OCI-LY1 (cell line): Measurements from ENCODE around the gene OLFM2.

ENCODE experiments used
- H2AFZ ChIP-seq: fragments of 200-600 bp; sonication (generic), shearing (Covaris generic); 2 replicates; pipeline ENCODE4 v1.6.0; 2014; ENCODE audit warnings: antibody characterized with exemption, mild to moderate bottlenecking, low read length
- H3F3A ChIP-seq: fragments of 200-600 bp; sonication (generic), shearing (Covaris generic); 2 replicates; pipeline ENCODE4 v1.6.0; 2014; ENCODE audit warnings: mild to moderate bottlenecking, antibody characterized with exemption, low read length, moderate library complexity; ENCODE audit not compliant: insufficient read depth
- H3K27ac ChIP-seq: fragments of 200-600 bp; sonication (generic); 2 replicates; pipeline ENCODE4 v1.5.1; 2014; ENCODE audit warnings: low read length, mixed run types, mild to moderate bottlenecking, low read depth; ENCODE audit not compliant: poor library complexity, severe bottlenecking
- H3K27me3 ChIP-seq: fragments of 200-600 bp; sonication (generic); 2 replicates; pipeline ENCODE4 v1.6.0; 2014; ENCODE audit warnings: antibody characterized with exemption, mild to moderate bottlenecking, low read length, moderate library complexity; ENCODE audit not compliant: insufficient read depth
- H3K36me3 ChIP-seq: fragments of 200-600 bp; sonication (generic); 2 replicates; pipeline ENCODE4 v1.6.1; 2014; ENCODE audit warnings: mild to moderate bottlenecking, antibody characterized with exemption, low read length, moderate library complexity, mixed read lengths; ENCODE audit not compliant: insufficient read depth
- H3K4me1 ChIP-seq: fragments of 200-600 bp; sonication (generic); 2 replicates; pipeline ENCODE4 v1.5.1; 2014; ENCODE audit warnings: mild to moderate bottlenecking, low read length, moderate library complexity; ENCODE audit not compliant: insufficient read depth, severe bottlenecking
- H3K4me2 ChIP-seq: fragments of 200-600 bp; sonication (generic), shearing (Covaris generic); 2 replicates; pipeline ENCODE4 v1.6.1; 2014; ENCODE audit warnings: low read length
- H3K4me3 ChIP-seq: fragments of 200-600 bp; sonication (generic); 2 replicates; pipeline ENCODE4 v1.5.1; 2014; ENCODE audit warnings: low read length, low read depth, mild to moderate bottlenecking, mixed read lengths; ENCODE audit not compliant: poor library complexity, severe bottlenecking
- H3K79me2 ChIP-seq: fragments of 200-600 bp; shearing (Covaris generic); 2 replicates; pipeline ENCODE4 v1.6.1; 2016; ENCODE audit warnings: mixed run types, low read length, mixed read lengths; ENCODE audit not compliant: insufficient read depth
- H3K9ac ChIP-seq: fragments of 200-600 bp; sonication (generic), shearing (Covaris generic); 2 replicates; pipeline ENCODE4 v1.6.1; 2014; ENCODE audit warnings: mild to moderate bottlenecking, low read length, mixed read lengths
- H3K9me2 ChIP-seq: fragments of 200-600 bp; sonication (generic), shearing (Covaris generic); 2 replicates; pipeline ENCODE4 v1.6.1; 2014; ENCODE audit warnings: low read depth, mild to moderate bottlenecking, low read length, mixed read lengths
- H3K9me3 ChIP-seq: fragments of 200-600 bp; shearing (Covaris generic); 2 replicates; pipeline ENCODE4 v1.6.1; 2014; ENCODE audit warnings: low read length, mixed read lengths
- H4K20me1 ChIP-seq: fragments of 200-600 bp; sonication (generic), shearing (Covaris generic); 2 replicates; pipeline ENCODE4 v1.6.0; 2016; ENCODE audit warnings: mild to moderate bottlenecking, low read length; ENCODE audit not compliant: insufficient read depth
- CTCF ChIP-seq: fragments of 200-600 bp; sonication (generic), shearing (Covaris generic); IDR thresholded peaks from 2 replicates; pipeline ENCODE4 v1.5.1; 2017; ENCODE audit warnings: mild to moderate bottlenecking, antibody characterized with exemption, low read length, moderate library complexity, mixed read lengths
- EZH2 ChIP-seq: fragments of 200-600 bp; sonication (generic), shearing (Covaris generic); IDR thresholded peaks from 2 replicates; pipeline ENCODE4 v1.8.0; 2017; ENCODE audit warnings: borderline replicate concordance, mixed run types, mild to moderate bottlenecking, antibody characterized with exemption, low read length, moderate library complexity, mixed read lengths

OLFM2 gene

GRCh38 chr19:9883231-9883758, 53.0 kb downstream of the OLFM2 start:
- Histone ChIP-seq H3F3A (no peaks in the 10 kb centered on the region), H3K27ac (no peak overlapping the region), H3K27me3 (peaks cover 5% of the 10 kb centered on the region; the same call in 1 of the 2 replicates), H3K79me2 (no peaks in the 10 kb centered on the region), H3K9me2 (no peaks in the 10 kb centered on the region), H3K4me1 (no peaks in the 10 kb centered on the region), H3K36me3 (no peaks in the 10 kb centered on the region), H3K4me2 (no peak overlapping the region), H3K9ac (no peak overlapping the region), H3K4me3 (no peak overlapping the region), H3K9me3 (no peaks in the 10 kb centered on the region), H2AFZ (no peak overlapping the region), H4K20me1 (no peaks in the 10 kb centered on the region)
- TF ChIP-seq CTCF: no peak
- TF ChIP-seq EZH2: no peak

GRCh38 chr19:9881720-9882119, 54.6 kb downstream of the OLFM2 start:
- no peak overlapping the region for H3K27ac ChIP-seq
- TF ChIP-seq EZH2 (no peak), CTCF (no peak)
- no peak overlapping the region for H3K4me2 ChIP-seq

GRCh38 chr19:9878511-9879196, 57.7 kb downstream of the OLFM2 start:
- H3F3A ChIP-seq: no peaks in the 10 kb centered on the region
- H3K9me2 ChIP-seq: no peaks in the 10 kb centered on the region
- H3K4me2 ChIP-seq: no peak overlapping the region
- no peak for TF ChIP-seq EZH2
- TF ChIP-seq CTCF: no peak
- H2AFZ ChIP-seq: no peak overlapping the region
- no peaks in the 10 kb centered on the region for H3K36me3 ChIP-seq
- H3K9me3 ChIP-seq: no peaks in the 10 kb centered on the region
- H3K9ac ChIP-seq: no peak overlapping the region
- no peaks in the 10 kb centered on the region for H4K20me1 ChIP-seq
- H3K4me3 ChIP-seq: no peak overlapping the region
- no peaks in the 10 kb centered on the region for H3K4me1 ChIP-seq
- H3K79me2 ChIP-seq: no peaks in the 10 kb centered on the region
- H3K27ac ChIP-seq: no peak overlapping the region
- H3K27me3 ChIP-seq: no peaks in the 10 kb centered on the region

More at GRCh38 chr19:9881720-9882119, 54.6 kb downstream of the OLFM2 start:
- H3K9me2 ChIP-seq: no peaks in the 10 kb centered on the region
- no peaks in the 10 kb centered on the region for H3K79me2 ChIP-seq
- no peak overlapping the region for H3K4me3 ChIP-seq
- no peaks in the 10 kb centered on the region for H3K9me3 ChIP-seq
- H3K9ac ChIP-seq: no peak overlapping the region
- H2AFZ ChIP-seq: no peak overlapping the region
- H3K27me3 ChIP-seq: peaks cover 5% of the 10 kb centered on the region; the same call in 1 of the 2 replicates
- H3K36me3 ChIP-seq: no peaks in the 10 kb centered on the region
- no peaks in the 10 kb centered on the region for H4K20me1 ChIP-seq
- H3K4me1 ChIP-seq: no peaks in the 10 kb centered on the region
- H3F3A ChIP-seq: no peaks in the 10 kb centered on the region
